GM21423 (cell line): Measurements from ENCODE around the gene PRKAG2.
"Not testable (repeated sequence)": the region's sequence is repeated elsewhere in the genome, so short reads cannot be mapped to it uniquely, and the experiment has no call there.

Source experiments
- ATAC-seq: cut with Tn5 transposase; IDR thresholded peaks from one replicate; pipeline ENCODE4 v1.9.1; 2021; ENCODE audit warnings: mild to moderate bottlenecking, moderate library complexity; ENCODE audit not compliant: unreplicated experiment

PRKAG2 gene

GRCh38 chr7:151755131-151755801, 121.6 kb downstream of the PRKAG2 start:
- ATAC-seq: no peak

GRCh38 chr7:151754688-151755130, 122.2 kb downstream of the PRKAG2 start:
- ATAC-seq: no peak

GRCh38 chr7:151754142-151754590, 122.7 kb downstream of the PRKAG2 start:
- no peak for ATAC-seq

- ATAC-seq: no peak
Observed at GRCh38 chr7:151752816-151753595, 123.9 kb downstream of the PRKAG2 start.

- ATAC-seq: no peak
Observed at GRCh38 chr7:151752037-151752436, 124.9 kb downstream of the PRKAG2 start.

GRCh38 chr7:151748733-151749132, 128.2 kb downstream of the PRKAG2 start:
- no peak for ATAC-seq

- not testable (repeated sequence) for ATAC-seq
Observed at GRCh38 chr7:151748021-151748420, 128.9 kb downstream of the PRKAG2 start.

- ATAC-seq: no peak
Observed at GRCh38 chr7:151745706-151746105, 131.2 kb downstream of the PRKAG2 start.

- ATAC-seq: no peak
Observed at GRCh38 chr7:151744656-151745638, 132.0 kb downstream of the PRKAG2 start.

- no peak for ATAC-seq
Observed at GRCh38 chr7:151744051-151744580, 132.8 kb downstream of the PRKAG2 start.

- ATAC-seq: no peak
Observed at GRCh38 chr7:151743481-151743983, 133.4 kb downstream of the PRKAG2 start.

- no peak for ATAC-seq
Observed at GRCh38 chr7:151742713-151743480, 134.0 kb downstream of the PRKAG2 start.

- ATAC-seq: no peak
Observed at GRCh38 chr7:151741585-151741984, 135.3 kb downstream of the PRKAG2 start.

GRCh38 chr7:151740081-151740851, 136.6 kb downstream of the PRKAG2 start:
- ATAC-seq: no peak

- no peak for ATAC-seq
Observed at GRCh38 chr7:151738925-151739324, 138.0 kb downstream of the PRKAG2 start.

GRCh38 chr7:151736403-151736909, 140.5 kb downstream of the PRKAG2 start:
- ATAC-seq: no peak

- ATAC-seq: no peak
Observed at GRCh38 chr7:151735851-151736402, 141.0 kb downstream of the PRKAG2 start.

- no peak for ATAC-seq
Observed at GRCh38 chr7:151735186-151735850, 141.6 kb downstream of the PRKAG2 start.
